Regular cardiac myocyte (primary cell): ENCODE data around the gene IDS. TPM values are rescaled to one million over a fixed set of nuclear protein-coding genes. Genes with fewer than 3 reads are reported as not detected.

Experiments used
- total RNA-seq: library from RNA; depleted of rRNA; stranded (reverse); fragments of >200 nt; gene quantifications from 2 replicates; pipeline ENCODE4 v1.2.3, GENCODE V29; 2014

The IDS gene, protein sequence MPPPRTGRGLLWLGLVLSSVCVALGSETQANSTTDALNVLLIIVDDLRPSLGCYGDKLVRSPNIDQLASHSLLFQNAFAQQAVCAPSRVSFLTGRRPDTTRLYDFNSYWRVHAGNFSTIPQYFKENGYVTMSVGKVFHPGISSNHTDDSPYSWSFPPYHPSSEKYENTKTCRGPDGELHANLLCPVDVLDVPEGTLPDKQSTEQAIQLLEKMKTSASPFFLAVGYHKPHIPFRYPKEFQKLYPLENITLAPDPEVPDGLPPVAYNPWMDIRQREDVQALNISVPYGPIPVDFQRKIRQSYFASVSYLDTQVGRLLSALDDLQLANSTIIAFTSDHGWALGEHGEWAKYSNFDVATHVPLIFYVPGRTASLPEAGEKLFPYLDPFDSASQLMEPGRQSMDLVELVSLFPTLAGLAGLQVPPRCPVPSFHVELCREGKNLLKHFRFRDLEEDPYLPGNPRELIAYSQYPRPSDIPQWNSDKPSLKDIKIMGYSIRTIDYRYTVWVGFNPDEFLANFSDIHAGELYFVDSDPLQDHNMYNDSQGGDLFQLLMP
- 29.1 and 59.5 TPM in 2 replicates for total RNA-seq

DNA sequence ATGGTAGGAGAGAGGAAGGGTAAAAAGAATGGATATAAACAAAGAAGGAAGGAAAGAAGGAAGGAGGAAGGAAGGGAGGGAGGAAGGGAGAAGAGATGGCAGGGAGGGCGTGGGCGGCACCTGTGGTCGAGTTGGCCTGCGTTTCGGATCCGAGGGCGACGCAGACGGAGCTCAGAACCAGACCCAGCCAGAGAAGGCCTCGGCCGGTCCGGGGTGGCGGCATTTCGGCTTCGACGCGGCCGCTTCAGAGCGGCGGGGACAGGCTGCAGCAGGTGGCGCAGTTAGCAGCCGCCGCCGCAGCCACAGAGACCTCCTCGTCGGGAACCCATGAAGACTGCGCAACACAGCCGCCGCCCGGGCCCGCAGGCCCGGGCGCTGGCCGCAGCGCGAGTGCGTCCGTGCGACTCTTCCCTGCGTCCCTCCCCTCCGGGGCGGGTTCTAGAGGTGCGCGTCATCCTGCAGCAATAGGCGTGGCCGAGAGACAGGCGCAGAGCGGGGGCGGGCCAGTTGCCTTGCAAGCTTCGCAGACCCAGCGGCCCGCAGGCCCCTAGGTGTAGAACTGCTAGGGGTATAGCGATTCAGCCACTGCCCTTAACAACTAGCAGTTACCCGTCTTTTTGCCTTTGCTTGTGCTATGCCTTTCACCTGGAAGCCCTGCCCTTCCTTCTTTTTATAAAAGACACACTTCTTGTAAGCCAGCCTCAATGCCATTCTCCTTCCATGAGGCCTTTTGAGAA lies at the start of gene IDS:
Gene IDS, minus strand, starts transcription at position 392 of the 737 bp plus-strand sequence. Its CDS starts 169 bp downstream, at position 223.

DNA sequence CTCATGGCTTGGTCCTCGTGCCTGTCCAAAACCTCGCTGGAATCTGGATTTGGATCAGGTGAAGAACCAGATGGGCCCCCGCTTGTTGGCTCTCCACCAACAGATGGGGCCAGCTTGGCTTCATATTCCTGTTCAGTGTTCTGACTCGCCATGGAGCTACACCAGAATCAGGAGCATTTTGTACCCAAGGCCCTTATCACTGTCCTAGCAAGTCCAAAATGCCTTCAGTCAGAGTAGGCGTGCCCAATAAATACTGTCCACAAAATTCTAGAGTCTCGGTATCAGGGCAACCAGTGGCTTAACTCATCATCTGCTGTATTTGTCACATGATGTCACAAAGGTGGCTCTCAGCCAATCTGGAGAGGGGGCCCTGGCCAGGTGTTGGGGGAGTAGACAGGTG lies 44.6 kb upstream of the IDS start, which contains the start of gene HSFX3:
Gene HSFX3, minus strand, starts transcription at position 224 of the 400 bp plus-strand sequence. Its CDS starts 72 bp downstream, at position 152.

DNA sequence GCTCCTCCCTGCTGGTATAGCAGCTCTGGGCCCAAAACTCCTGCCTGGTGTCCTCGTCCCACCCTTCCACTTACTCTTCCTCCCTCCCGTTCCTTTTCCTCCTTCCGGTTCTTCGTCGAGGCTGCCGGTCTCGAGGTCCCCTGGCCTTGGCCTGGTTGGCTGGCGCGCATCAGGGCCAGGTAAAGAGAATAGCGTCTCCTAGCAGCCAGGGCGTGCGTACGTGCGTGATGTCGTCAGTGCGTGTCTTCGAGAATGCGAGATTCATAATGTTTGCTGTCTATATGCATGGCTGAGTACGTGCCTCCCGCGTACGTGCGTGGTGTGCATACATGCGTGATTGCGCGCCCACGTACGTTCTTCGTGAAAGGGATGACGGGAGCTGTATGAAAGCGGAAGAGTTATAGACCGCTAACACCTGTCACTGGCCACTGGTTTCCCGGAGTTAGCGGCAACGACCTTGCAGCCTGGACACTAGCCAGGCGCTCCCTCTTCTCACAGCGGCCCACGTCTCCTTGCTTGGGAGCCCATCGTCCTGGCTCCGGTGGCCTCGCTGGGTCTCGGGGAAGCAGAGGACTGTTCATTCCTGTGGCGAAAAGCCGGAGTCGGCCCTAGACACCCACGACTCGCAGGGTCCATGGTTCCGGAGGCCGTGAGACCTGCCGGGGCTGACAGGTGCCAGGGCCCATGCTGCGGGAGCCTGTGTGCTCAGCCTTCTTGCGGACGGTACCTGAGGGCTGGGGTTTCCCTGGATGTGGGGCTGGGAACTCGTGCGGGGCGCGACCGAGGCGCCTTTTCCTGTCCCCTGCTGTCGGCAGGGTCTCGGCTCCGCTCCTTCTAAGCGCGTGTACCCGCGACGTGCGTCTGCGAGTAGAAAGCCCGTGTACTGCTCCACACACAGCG lies 35.8 kb upstream of the IDS start, which contains the start of gene EOLA1:
Gene EOLA1, plus strand, starts transcription at position 392 of the 900 bp plus-strand sequence. CDS start 4,619 bp downstream, outside the sequence.

Other genes with a start within 250 kb of the IDS start
- 13.8 and 20.6 TPM in 2 replicates for gene EOLA1, start 35.7 kb upstream of the IDS start, total RNA-seq
- not detected in 2 replicates for gene HSFX3, start 44.6 kb upstream of the IDS start, total RNA-seq
- not detected in 2 replicates for gene MAGEA9B, start 82.2 kb upstream of the IDS start, total RNA-seq
- not detected in 2 replicates for gene HSFX2, start 90.0 kb upstream of the IDS start, total RNA-seq
- 12.8 and 21.4 TPM in 2 replicates for gene TMEM185A, start 126.5 kb upstream of the IDS start, total RNA-seq
- not detected in 2 replicates for gene MAGEA11, start 206.8 kb upstream of the IDS start, total RNA-seq